ENCODE data around the gene EIPR1. TPM values are rescaled to one million over a fixed set of nuclear protein-coding genes. Genes with fewer than 3 reads are reported as not detected.

The EIPR1 gene
- total and polyA plus RNA-seq, 9 donors = 6.6 to 16.6 (median 8.9) TPM

- intact Hi-C loops (cut with DNase I) = no loop called here
- Histone ChIP-seq H3K27me3 (no peaks in the 10 kb centered on the region), H3K27ac (no peak overlapping the region), H3K9me3 (no peaks in the 10 kb centered on the region), H3K4me3 (no peak overlapping the region), H3K4me1 (ENCODE audit: insufficient read depth) (no peaks in the 10 kb centered on the region), H3K36me3 (no peaks in the 10 kb centered on the region)
- no peak for TF ChIP-seq CTCF (IDR thresholded peaks at IDR 0.05)
- TF ChIP-seq EP300 (IDR thresholded peaks at IDR 0.05) = no peak
- TF ChIP-seq POLR2A (IDR thresholded peaks at IDR 0.05) = no peak
- DNase-seq = no peak
- 86 to 93% (median 87%) methylated on average over 15 of the region's 15 CpGs for WGBS, 3 donors
Measured at GRCh38 chr2:3145471-3146021, 232.1 kb downstream of the EIPR1 start.

- H3K36me3 ChIP-seq = no peaks in the 10 kb centered on the region
- TF ChIP-seq POLR2A (IDR thresholded peaks at IDR 0.05) = no peak
- no peak for TF ChIP-seq CTCF (IDR thresholded peaks at IDR 0.05)
- no peak for TF ChIP-seq EP300 (IDR thresholded peaks at IDR 0.05)
- H3K9me3 ChIP-seq = no peaks in the 10 kb centered on the region
- H3K27ac ChIP-seq = no peak overlapping the region
- no peak for DNase-seq
- H3K4me3 ChIP-seq = no peak overlapping the region
- WGBS, 3 donors = 60 to 68% (median 67%) methylated on average over 6 of the region's 6 CpGs
- H3K4me1 ChIP-seq (ENCODE audit: insufficient read depth) = no peaks in the 10 kb centered on the region
- intact Hi-C loops (cut with DNase I) = no loop called here
- H3K27me3 ChIP-seq = no peaks in the 10 kb centered on the region
Measured at GRCh38 chr2:3144856-3145255, 232.8 kb downstream of the EIPR1 start.

- H3K4me3 ChIP-seq = no peak overlapping the region
- intact Hi-C loops (cut with DNase I) = no loop called here
- H3K4me1 ChIP-seq (ENCODE audit: insufficient read depth) = no peaks in the 10 kb centered on the region
- TF ChIP-seq CTCF (IDR thresholded peaks at IDR 0.05) (no peak), EP300 (IDR thresholded peaks at IDR 0.05) (no peak), POLR2A (IDR thresholded peaks at IDR 0.05) (no peak)
- H3K9me3 ChIP-seq = no peaks in the 10 kb centered on the region
- H3K27ac ChIP-seq = no peak overlapping the region
- DNase-seq = no peak
- H3K36me3 ChIP-seq = no peaks in the 10 kb centered on the region
- 54 to 68% (median 64%) methylated on average over 8 of the region's 8 CpGs for WGBS, 3 donors
- H3K27me3 ChIP-seq = no peaks in the 10 kb centered on the region
Measured at GRCh38 chr2:3143602-3144001, 234.0 kb downstream of the EIPR1 start.

GRCh38 chr2:3142961-3143571 lies 234.6 kb downstream of the EIPR1 start:
- Histone ChIP-seq H3K9me3 (no peaks in the 10 kb centered on the region), H3K4me3 (no peak overlapping the region), H3K4me1 (ENCODE audit: insufficient read depth) (no peaks in the 10 kb centered on the region), H3K36me3 (no peaks in the 10 kb centered on the region), H3K27ac (no peak overlapping the region), H3K27me3 (no peaks in the 10 kb centered on the region)
- no peak for DNase-seq
- WGBS, 3 donors = 59 to 68% (median 65%) methylated on average over 18 of the region's 18 CpGs
- TF ChIP-seq EP300 (IDR thresholded peaks at IDR 0.05) (no peak), CTCF (IDR thresholded peaks at IDR 0.05) (no peak), POLR2A (IDR thresholded peaks at IDR 0.05) (no peak)
- intact Hi-C loops (cut with DNase I) = no loop called here

Data from ovary (tissue), 9 donors.